HG03097 (cell line): ENCODE results near the gene LNPK.
"Not testable (repeated sequence)": the region's sequence is repeated elsewhere in the genome, so short reads cannot be mapped to it uniquely, and the experiment has no call there.

ENCODE experiments used
- ATAC-seq: cut with Tn5 transposase; IDR thresholded peaks from one replicate; pipeline ENCODE4 v1.9.1; 2021; ENCODE audit not compliant: unreplicated experiment, low FRiP score

The LNPK gene

GRCh38 chr2:175976391-175977157 lies 25.5 kb downstream of the LNPK start:
- ATAC-seq = no peak

GRCh38 chr2:175973373-175973772 lies 28.7 kb downstream of the LNPK start:
- ATAC-seq = no peak

GRCh38 chr2:175966839-175967238 lies 35.2 kb downstream of the LNPK start:
- no peak for ATAC-seq

GRCh38 chr2:175965773-175966172 lies 36.3 kb downstream of the LNPK start:
- ATAC-seq = no peak

GRCh38 chr2:175964195-175964594 lies 37.9 kb downstream of the LNPK start:
- ATAC-seq = no peak

- not testable (repeated sequence) for ATAC-seq
Measured at GRCh38 chr2:175963171-175963570, 38.9 kb downstream of the LNPK start.

GRCh38 chr2:175957845-175958244 lies 44.2 kb downstream of the LNPK start:
- ATAC-seq = no peak

GRCh38 chr2:175955136-175955535 lies 46.9 kb downstream of the LNPK start:
- ATAC-seq = no peak

GRCh38 chr2:175950512-175950911 lies 51.6 kb downstream of the LNPK start:
- no peak for ATAC-seq

- ATAC-seq = no peak
Measured at GRCh38 chr2:175948191-175948590, 53.9 kb downstream of the LNPK start.

GRCh38 chr2:175947073-175947472 lies 55.0 kb downstream of the LNPK start:
- no peak for ATAC-seq

- ATAC-seq = no peak
Measured at GRCh38 chr2:175941699-175942098, 60.4 kb downstream of the LNPK start.

- no peak for ATAC-seq
Measured at GRCh38 chr2:175937216-175937615, 64.9 kb downstream of the LNPK start.

GRCh38 chr2:175935289-175936181 lies 66.5 kb downstream of the LNPK start:
- no peak for ATAC-seq

- no peak for ATAC-seq
Measured at GRCh38 chr2:175932675-175933074, 69.4 kb downstream of the LNPK start.

GRCh38 chr2:175931805-175932204 lies 70.3 kb downstream of the LNPK start:
- ATAC-seq = no peak

- no peak for ATAC-seq
Measured at GRCh38 chr2:175930504-175930903, 71.6 kb downstream of the LNPK start.

- ATAC-seq = no peak
Measured at GRCh38 chr2:175929850-175930249, 72.2 kb downstream of the LNPK start.

- no peak for ATAC-seq
Measured at GRCh38 chr2:175926272-175926671, 75.8 kb downstream of the LNPK start.

GRCh38 chr2:175922160-175922559 lies 79.9 kb downstream of the LNPK start:
- ATAC-seq = no peak

- ATAC-seq = no peak
Measured at GRCh38 chr2:175918935-175919334, 83.1 kb downstream of the LNPK start.

GRCh38 chr2:175914846-175915245 lies 87.2 kb downstream of the LNPK start:
- no peak for ATAC-seq
